ENCODE measurements around the gene FAM228B.

FAM228B gene

GRCh38 chr2:24206714-24207113 lies 83.4 kb downstream of the FAM228B start:
- DNase-seq: no peak

- no peak for DNase-seq
Observed at GRCh38 chr2:24207359-24207758, 84.1 kb downstream of the FAM228B start.

- no peak for DNase-seq
Observed at GRCh38 chr2:24208490-24208889, 85.2 kb downstream of the FAM228B start.

- no peak for DNase-seq
Observed at GRCh38 chr2:24209389-24210105, 86.3 kb downstream of the FAM228B start.

GRCh38 chr2:24210106-24210455 lies 86.8 kb downstream of the FAM228B start:
- no peak for DNase-seq

- DNase-seq: no peak
Observed at GRCh38 chr2:24210723-24211122, 87.5 kb downstream of the FAM228B start.

- DNase-seq: no peak
Observed at GRCh38 chr2:24211408-24211807, 88.1 kb downstream of the FAM228B start.

GRCh38 chr2:24214880-24215279 lies 91.6 kb downstream of the FAM228B start:
- DNase-seq: no peak
